Ramos (cell line): ENCODE data around the gene PHLPP1.
"Not testable (repeated sequence)": the region's sequence is repeated elsewhere in the genome, so short reads cannot be mapped to it uniquely, and the experiment has no call there.

ENCODE experiments used
- in situ Hi-C: fragments of 300-500 bp; cut with MboI; formaldehyde crosslinking; loops from one replicate; pipeline ENCODE4 v1.14.3; 2022; ENCODE audit warnings: low sequenced_read_pairs; ENCODE audit not compliant: unreplicated experiment

PHLPP1 gene

GRCh38 chr18:62738639-62739038, 23.3 kb downstream of the PHLPP1 start:
- in situ Hi-C loops = no loop called here

GRCh38 chr18:62739911-62740310, 24.6 kb downstream of the PHLPP1 start:
- in situ Hi-C loops = no loop called here

- in situ Hi-C loops = not testable (repeated sequence)
These were observed 25.3 kb downstream of the PHLPP1 start for GRCh38 chr18:62740650-62741049.

- in situ Hi-C loops = no loop called here
These were observed 25.8 kb downstream of the PHLPP1 start for GRCh38 chr18:62741118-62741566.

GRCh38 chr18:62741584-62741983, 26.2 kb downstream of the PHLPP1 start:
- in situ Hi-C loops = no loop called here

- in situ Hi-C loops = no loop called here
These were observed 29.0 kb downstream of the PHLPP1 start for GRCh38 chr18:62744076-62744968.

GRCh38 chr18:62745089-62745751, 29.9 kb downstream of the PHLPP1 start:
- in situ Hi-C loops = no loop called here

- in situ Hi-C loops = no loop called here
These were observed 34.0 kb downstream of the PHLPP1 start for GRCh38 chr18:62749389-62749788.

GRCh38 chr18:62751341-62751821, 36.0 kb downstream of the PHLPP1 start:
- in situ Hi-C loops = no loop called here

GRCh38 chr18:62751977-62752376, 36.6 kb downstream of the PHLPP1 start:
- in situ Hi-C loops = no loop called here

GRCh38 chr18:62754026-62754425, 38.7 kb downstream of the PHLPP1 start:
- in situ Hi-C loops = no loop called here

- in situ Hi-C loops = no loop called here
These were observed 40.1 kb downstream of the PHLPP1 start for GRCh38 chr18:62755454-62755853.

GRCh38 chr18:62755946-62756345, 40.6 kb downstream of the PHLPP1 start:
- in situ Hi-C loops = no loop called here

- in situ Hi-C loops = no loop called here
These were observed 42.2 kb downstream of the PHLPP1 start for GRCh38 chr18:62757399-62758010.

GRCh38 chr18:62758591-62758990, 43.2 kb downstream of the PHLPP1 start:
- in situ Hi-C loops = no loop called here

GRCh38 chr18:62759704-62760402, 44.5 kb downstream of the PHLPP1 start:
- in situ Hi-C loops = no loop called here

- in situ Hi-C loops = no loop called here
These were observed 45.0 kb downstream of the PHLPP1 start for GRCh38 chr18:62760403-62760734.

GRCh38 chr18:62763101-62763521, 47.8 kb downstream of the PHLPP1 start:
- in situ Hi-C loops = no loop called here

- in situ Hi-C loops = no loop called here
These were observed 50.9 kb downstream of the PHLPP1 start for GRCh38 chr18:62766266-62766665.

GRCh38 chr18:62767321-62767720, 52.0 kb downstream of the PHLPP1 start:
- in situ Hi-C loops = no loop called here
